Superior temporal gyrus (tissue), 1 donor: Measurements from ENCODE around the gene DIPK1C.

Experiments
- DNase-seq: peaks from one replicate; pipeline ENCODE4 v3.0.0-alpha.2; 2016; ENCODE audit errors: extremely low spot score

The DIPK1C gene

DNA sequence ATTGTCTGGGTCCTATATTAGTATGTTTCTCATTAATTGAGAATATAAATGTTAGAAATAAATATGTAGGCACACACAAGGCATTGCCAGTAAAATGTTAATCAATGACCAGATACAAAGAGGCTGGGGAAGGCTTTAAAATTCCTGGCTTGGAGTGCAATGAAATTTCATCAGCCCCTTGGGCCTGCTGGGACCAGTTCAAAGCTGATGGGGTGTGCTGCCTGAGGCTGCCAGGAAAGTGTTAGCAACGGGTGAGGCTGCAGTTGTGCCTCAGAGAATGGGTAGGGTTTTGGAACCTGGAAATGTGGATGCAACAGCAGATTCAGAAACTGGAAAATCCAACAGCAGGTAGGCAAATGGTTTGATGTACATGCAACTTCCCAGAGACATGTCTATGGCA lies 68.9 kb downstream of the DIPK1C start:
- DNase-seq: no peak

DNA sequence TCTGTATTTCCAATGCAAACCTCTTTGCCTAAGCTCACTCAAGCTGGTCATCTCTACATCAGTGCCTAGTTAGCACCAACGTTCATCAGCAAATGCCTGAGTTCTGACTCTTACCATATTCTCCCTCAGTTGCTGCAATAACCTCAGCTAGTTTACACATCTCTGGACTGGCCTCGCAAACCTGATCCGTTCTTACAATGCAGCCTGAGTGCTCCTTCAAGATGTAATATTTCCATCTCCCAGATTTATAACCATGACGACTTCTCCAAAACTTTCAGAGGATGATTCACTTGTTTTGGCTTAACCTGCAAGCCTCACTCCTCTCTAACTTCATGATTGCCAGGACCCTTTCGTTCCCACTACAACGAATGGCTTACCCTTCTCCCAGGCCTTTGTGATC lies 69.7 kb downstream of the DIPK1C start:
- no peak for DNase-seq
